MM.1S (cell line): ENCODE data around the gene TRIB2.
A peak's percentile ranks its signal among the peaks of the same experiment; 100 is the strongest.

ENCODE experiments used
- DNase-seq: peaks from one replicate; pipeline ENCODE4 v3.0.0-alpha.2; 2015
- H2AFZ ChIP-seq: fragments of 300-600 bp; sonication (generic); 2 replicates; pipeline ENCODE4 v1.6.0; 2016; ENCODE audit warnings: antibody characterized with exemption, low read length
- H3F3A ChIP-seq: fragments of 300-600 bp; sonication (generic); 2 replicates; pipeline ENCODE4 v1.6.1; 2016; ENCODE audit warnings: mild to moderate bottlenecking, antibody characterized with exemption, low read length, moderate library complexity, mixed read lengths; ENCODE audit not compliant: insufficient read depth
- H3K27ac ChIP-seq: fragments of 300-600 bp; sonication (generic); 2 replicates; pipeline ENCODE4 v1.5.1; 2016; ENCODE audit warnings: mild to moderate bottlenecking, low read length
- H3K27me3 ChIP-seq: fragments of 300-600 bp; sonication (generic); replicated peaks from 2 replicates; pipeline ENCODE4 v1.6.0; 2016; ENCODE audit warnings: low read length; ENCODE audit not compliant: insufficient read depth
- H3K36me3 ChIP-seq: fragments of 300-600 bp; sonication (generic); replicated peaks from 2 replicates; pipeline ENCODE4 v1.6.1; 2016; ENCODE audit warnings: mild to moderate bottlenecking, low read length, mixed read lengths; ENCODE audit not compliant: insufficient read depth
- H3K4me1 ChIP-seq: fragments of 300-600 bp; sonication (generic); 2 replicates; pipeline ENCODE4 v1.6.1; 2016; ENCODE audit warnings: low read length, mixed read lengths
- H3K4me2 ChIP-seq: fragments of 300-600 bp; sonication (generic); 2 replicates; pipeline ENCODE4 v1.6.0; 2016; ENCODE audit warnings: low read depth, low read length
- H3K4me3 ChIP-seq: fragments of 300-600 bp; sonication (generic); 2 replicates; pipeline ENCODE4 v1.5.1; 2016; ENCODE audit warnings: low read length, mixed read lengths
- H3K79me2 ChIP-seq: fragments of 300-600 bp; sonication (generic); 2 replicates; pipeline ENCODE4 v1.6.1; 2016; ENCODE audit warnings: mixed run types, low read length, mixed read lengths
- H3K9ac ChIP-seq: fragments of 300-600 bp; sonication (generic); 2 replicates; pipeline ENCODE4 v1.6.1; 2016; ENCODE audit warnings: low read length, mixed read lengths
- H3K9me2 ChIP-seq: fragments of 300-600 bp; sonication (generic); replicated peaks from 2 replicates; pipeline ENCODE4 v1.6.1; 2016; ENCODE audit warnings: mild to moderate bottlenecking, low read length, mixed read lengths; ENCODE audit not compliant: insufficient read depth
- H3K9me3 ChIP-seq: fragments of 300-600 bp; sonication (generic); replicated peaks from 2 replicates; pipeline ENCODE4 v1.6.1; 2016; ENCODE audit warnings: mild to moderate bottlenecking, low read length, mixed read lengths; ENCODE audit not compliant: insufficient read depth
- H4K20me1 ChIP-seq: fragments of 300-600 bp; sonication (generic); 2 replicates; pipeline ENCODE4 v1.6.1; 2016; ENCODE audit warnings: mild to moderate bottlenecking, low read length, moderate library complexity, mixed read lengths; ENCODE audit not compliant: insufficient read depth
- EZH2 ChIP-seq: fragments of 300-600 bp; sonication (generic); optimal IDR thresholded peaks from 2 replicates; pipeline ENCODE3; 2017; ENCODE audit warnings: low read depth, mild to moderate bottlenecking, antibody characterized with exemption, low read length, mixed read lengths
- EZH2phosphoT487 ChIP-seq: fragments of 300-600 bp; sonication (generic); IDR thresholded peaks from 2 replicates; pipeline ENCODE4 v1.6.1; 2018; ENCODE audit warnings: antibody characterized with exemption, low read length
- TF ChIP-seq, protein P1 (sequence below): fragments of 300-600 bp; sonication (generic); IDR thresholded peaks from 2 replicates; pipeline ENCODE4 v1.5.1; 2016; ENCODE audit warnings: antibody characterized with exemption, low read length, mixed read lengths

Gene TRIB2

DNA sequence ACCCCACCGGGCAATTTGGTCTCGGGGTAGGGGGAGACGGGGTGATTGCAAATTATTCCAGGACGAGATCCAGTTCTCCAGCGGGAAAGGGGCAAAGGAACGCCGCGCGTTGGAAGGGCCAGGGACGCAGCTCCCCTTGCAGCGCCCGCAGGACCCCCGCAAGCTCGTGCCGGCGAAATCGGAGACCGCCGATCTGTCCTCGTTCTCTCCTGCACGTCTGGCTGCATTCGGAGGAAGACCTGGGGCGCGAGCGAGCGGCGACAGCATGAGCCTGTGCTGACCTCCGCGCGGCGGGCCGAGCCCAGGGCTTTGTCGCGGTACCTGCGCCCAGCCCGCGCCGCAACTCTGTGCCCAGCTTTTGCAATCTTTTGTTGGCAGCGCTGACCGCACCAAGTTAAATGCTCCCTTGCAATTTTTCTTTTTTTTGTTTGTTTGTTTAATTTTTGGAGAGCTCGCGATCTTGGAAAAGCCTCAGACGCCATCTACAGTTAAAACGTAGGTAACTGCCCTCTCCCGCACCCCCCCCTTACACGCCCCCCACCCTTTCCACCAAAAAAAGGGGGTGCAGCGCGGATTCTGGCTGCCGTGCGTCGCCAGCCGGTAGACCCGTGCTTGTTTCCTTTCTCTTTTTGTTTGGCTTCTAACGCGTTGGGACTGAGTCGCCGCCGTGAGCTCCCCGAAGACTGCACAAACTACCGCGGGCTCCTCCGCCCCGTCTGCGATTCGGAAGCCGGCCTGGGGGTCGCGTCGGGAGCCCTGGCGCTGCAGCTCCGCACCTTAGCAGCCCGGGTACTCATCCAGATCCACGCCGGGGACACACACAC lies 667 bp downstream of the TRIB2 start:
- peak overlapping the region; percentile 89 for H3K4me3 ChIP-seq
- peak overlapping the region; percentile 93 for H2AFZ ChIP-seq
- peak overlapping the region; percentile 70 for H3K9ac ChIP-seq
- DNase-seq: peak; percentile 54
- H3K9me3 ChIP-seq: no peaks in the 10 kb centered on the region
- H4K20me1 ChIP-seq: no peaks in the 10 kb centered on the region
- 0 out of 2 replicates have a peak, but pooled peaks cover 3% of the 10 kb centered on the region for H3K4me1 ChIP-seq
- H3F3A ChIP-seq: 0 out of 2 replicates have a peak, but pooled peaks cover 10% of the 10 kb centered on the region
- no peak for TF ChIP-seq EZH2
- TF ChIP-seq, protein P1, sequence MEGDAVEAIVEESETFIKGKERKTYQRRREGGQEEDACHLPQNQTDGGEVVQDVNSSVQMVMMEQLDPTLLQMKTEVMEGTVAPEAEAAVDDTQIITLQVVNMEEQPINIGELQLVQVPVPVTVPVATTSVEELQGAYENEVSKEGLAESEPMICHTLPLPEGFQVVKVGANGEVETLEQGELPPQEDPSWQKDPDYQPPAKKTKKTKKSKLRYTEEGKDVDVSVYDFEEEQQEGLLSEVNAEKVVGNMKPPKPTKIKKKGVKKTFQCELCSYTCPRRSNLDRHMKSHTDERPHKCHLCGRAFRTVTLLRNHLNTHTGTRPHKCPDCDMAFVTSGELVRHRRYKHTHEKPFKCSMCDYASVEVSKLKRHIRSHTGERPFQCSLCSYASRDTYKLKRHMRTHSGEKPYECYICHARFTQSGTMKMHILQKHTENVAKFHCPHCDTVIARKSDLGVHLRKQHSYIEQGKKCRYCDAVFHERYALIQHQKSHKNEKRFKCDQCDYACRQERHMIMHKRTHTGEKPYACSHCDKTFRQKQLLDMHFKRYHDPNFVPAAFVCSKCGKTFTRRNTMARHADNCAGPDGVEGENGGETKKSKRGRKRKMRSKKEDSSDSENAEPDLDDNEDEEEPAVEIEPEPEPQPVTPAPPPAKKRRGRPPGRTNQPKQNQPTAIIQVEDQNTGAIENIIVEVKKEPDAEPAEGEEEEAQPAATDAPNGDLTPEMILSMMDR: peak; percentile 34; the same call in 1 of the 2 replicates
- no peaks in the 10 kb centered on the region for H3K9me2 ChIP-seq
- H3K4me2 ChIP-seq: peak overlapping the region; percentile 93
- no peaks in the 10 kb centered on the region for H3K36me3 ChIP-seq
- H3K27ac ChIP-seq: peak overlapping the region; percentile 54; the same call in 1 of the 2 replicates
- H3K27me3 ChIP-seq: no peaks in the 10 kb centered on the region
- 0 out of 2 replicates have a peak, but pooled peaks cover 4% of the 10 kb centered on the region for H3K79me2 ChIP-seq

DNA sequence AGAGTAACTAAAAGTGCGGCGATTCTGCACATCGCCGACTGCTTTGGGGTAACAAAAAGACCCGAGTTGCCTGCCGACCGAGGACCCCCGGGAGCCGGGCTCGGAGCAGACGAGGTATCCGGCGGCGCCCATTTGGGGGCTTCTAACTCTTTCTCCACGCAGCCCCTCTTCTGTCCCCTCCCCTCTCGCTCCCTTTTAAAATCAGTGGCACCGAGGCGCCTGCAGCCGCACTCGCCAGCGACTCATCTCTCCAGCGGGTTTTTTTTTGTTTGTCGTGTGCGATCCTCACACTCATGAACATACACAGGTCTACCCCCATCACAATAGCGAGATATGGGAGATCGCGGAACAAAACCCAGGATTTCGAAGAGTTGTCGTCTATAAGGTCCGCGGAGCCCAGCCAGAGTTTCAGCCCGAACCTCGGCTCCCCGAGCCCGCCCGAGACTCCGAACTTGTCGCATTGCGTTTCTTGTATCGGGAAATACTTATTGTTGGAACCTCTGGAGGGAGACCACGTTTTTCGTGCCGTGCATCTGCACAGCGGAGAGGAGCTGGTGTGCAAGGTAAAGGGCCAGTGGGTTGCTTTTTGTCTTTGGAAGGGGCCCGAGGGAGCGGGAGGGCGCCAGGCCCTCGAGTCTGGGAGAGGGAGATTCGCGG lies 1.4 kb downstream of the TRIB2 start:
- no peak for TF ChIP-seq EZH2phosphoT487
- TF ChIP-seq, protein P1: no peak
- TF ChIP-seq EZH2: no peak
- Histone ChIP-seq H3K9me2 (no peaks in the 10 kb centered on the region), H3K4me2 (peak overlapping the region; percentile 93), H3K4me3 (peak overlapping the region; percentile 89), H4K20me1 (no peaks in the 10 kb centered on the region), H3K79me2 (0 out of 2 replicates have a peak, but pooled peaks cover 4% of the 10 kb centered on the region), H3K27ac (no peak overlapping the region; the same call in 1 of the 2 replicates), H3K36me3 (no peaks in the 10 kb centered on the region), H3K4me1 (0 out of 2 replicates have a peak, but pooled peaks cover 3% of the 10 kb centered on the region), H3K9ac (peak overlapping the region; percentile 70; the same call in 1 of the 2 replicates), H3K27me3 (no peaks in the 10 kb centered on the region), H3F3A (0 out of 2 replicates have a peak, but pooled peaks cover 10% of the 10 kb centered on the region), H2AFZ (peak overlapping the region; percentile 93), H3K9me3 (no peaks in the 10 kb centered on the region)
- peak; percentile 34 for DNase-seq

DNA sequence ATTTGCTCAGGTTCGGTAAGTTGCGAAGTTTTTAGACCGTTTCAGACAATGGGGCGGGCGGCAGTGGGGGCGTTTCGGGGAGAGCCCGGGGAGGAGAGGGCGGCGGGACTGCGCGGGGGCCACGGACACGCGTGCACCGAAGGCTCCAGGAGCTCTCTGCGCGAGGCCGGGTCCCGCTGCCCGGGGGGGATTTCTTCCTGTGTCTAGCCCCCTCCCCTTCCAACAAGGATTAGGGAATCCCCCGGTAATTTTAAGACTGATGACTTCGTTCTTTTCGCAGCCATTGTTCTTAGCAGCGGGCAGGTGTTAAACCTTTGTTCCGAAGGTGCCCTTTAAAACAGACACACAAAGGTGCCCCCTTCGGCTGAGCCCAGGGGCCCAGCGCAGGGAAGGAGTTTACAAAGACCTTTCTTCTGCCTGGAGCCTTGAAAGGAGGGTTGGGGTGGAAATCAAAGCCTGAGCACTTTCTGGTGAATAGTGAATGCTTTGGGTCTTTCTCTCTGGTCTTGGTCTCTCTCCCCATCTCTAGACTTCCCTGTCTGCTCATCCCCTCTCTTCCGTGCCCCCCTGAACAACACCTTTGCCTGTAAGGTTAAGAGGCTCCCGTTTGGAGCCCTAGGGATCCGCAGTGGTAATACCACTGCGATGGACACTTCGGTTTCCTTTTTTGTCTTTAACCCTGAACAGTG lies 2.1 kb downstream of the TRIB2 start:
- Histone ChIP-seq H3K27ac (no peak overlapping the region), H3K27me3 (no peaks in the 10 kb centered on the region), H2AFZ (peak overlapping the region; percentile 93), H3K79me2 (0 out of 2 replicates have a peak, but pooled peaks cover 4% of the 10 kb centered on the region), H3K4me2 (peak overlapping the region; percentile 93), H4K20me1 (no peaks in the 10 kb centered on the region), H3K4me3 (peak overlapping the region; percentile 89), H3K9ac (peak overlapping the region; percentile 10; the same call in 1 of the 2 replicates), H3K9me2 (no peaks in the 10 kb centered on the region), H3K9me3 (no peaks in the 10 kb centered on the region), H3K4me1 (0 out of 2 replicates have a peak, but pooled peaks cover 3% of the 10 kb centered on the region), H3F3A (0 out of 2 replicates have a peak, but pooled peaks cover 10% of the 10 kb centered on the region), H3K36me3 (no peaks in the 10 kb centered on the region)
- no peak for TF ChIP-seq EZH2
- no peak for TF ChIP-seq EZH2phosphoT487
- TF ChIP-seq, protein P1: no peak
- DNase-seq: no peak
